NCI-H345 treated with DMSO at 0.1 percent for 48 hours (cell line): Measurements from ENCODE around the gene CPZ.
"Not testable (repeated sequence)": the region's sequence is repeated elsewhere in the genome, so short reads cannot be mapped to it uniquely, and the experiment has no call there.

Experiments
- DNase-seq: peaks from one replicate; lab custom pipeline; 2025; ENCODE audit not compliant: unreplicated experiment; lab: John Stamatoyannopoulos, UW

Gene CPZ

GRCh38 chr4:8634773-8635172 lies 42.2 kb downstream of the CPZ start:
- not testable (repeated sequence) for DNase-seq

GRCh38 chr4:8635897-8636554 lies 43.5 kb downstream of the CPZ start:
- DNase-seq: not testable (repeated sequence)

- no peak for DNase-seq
These were observed 45.0 kb downstream of the CPZ start for GRCh38 chr4:8637456-8637984.

GRCh38 chr4:8639021-8639420 lies 46.5 kb downstream of the CPZ start:
- no peak for DNase-seq

GRCh38 chr4:8639777-8640720 lies 47.5 kb downstream of the CPZ start:
- no peak for DNase-seq

GRCh38 chr4:8640816-8641215 lies 48.3 kb downstream of the CPZ start:
- DNase-seq: no peak

DNA sequence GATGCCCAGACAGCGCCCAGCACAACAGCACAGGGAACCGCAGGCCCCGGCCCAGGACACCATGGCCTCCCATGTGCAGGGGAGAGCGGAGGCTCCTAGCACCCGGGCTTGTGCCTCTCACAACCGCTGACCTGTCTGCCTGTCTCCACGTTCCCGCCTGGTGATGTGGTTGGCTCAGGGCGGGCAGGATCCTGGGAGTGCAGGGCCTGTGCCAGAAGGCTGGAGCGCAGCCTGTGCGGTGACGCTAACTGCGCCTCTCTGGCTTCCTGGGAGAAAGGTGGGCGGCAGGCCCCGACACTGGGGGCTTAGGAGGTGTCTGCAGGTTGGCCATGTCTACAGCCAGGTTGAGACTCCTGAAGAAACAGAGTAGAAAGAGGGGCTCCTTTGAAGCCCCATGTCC lies 48.7 kb downstream of the CPZ start:
- no peak for DNase-seq

- DNase-seq: no peak
These were observed 49.5 kb downstream of the CPZ start for GRCh38 chr4:8641931-8642650.

DNA sequence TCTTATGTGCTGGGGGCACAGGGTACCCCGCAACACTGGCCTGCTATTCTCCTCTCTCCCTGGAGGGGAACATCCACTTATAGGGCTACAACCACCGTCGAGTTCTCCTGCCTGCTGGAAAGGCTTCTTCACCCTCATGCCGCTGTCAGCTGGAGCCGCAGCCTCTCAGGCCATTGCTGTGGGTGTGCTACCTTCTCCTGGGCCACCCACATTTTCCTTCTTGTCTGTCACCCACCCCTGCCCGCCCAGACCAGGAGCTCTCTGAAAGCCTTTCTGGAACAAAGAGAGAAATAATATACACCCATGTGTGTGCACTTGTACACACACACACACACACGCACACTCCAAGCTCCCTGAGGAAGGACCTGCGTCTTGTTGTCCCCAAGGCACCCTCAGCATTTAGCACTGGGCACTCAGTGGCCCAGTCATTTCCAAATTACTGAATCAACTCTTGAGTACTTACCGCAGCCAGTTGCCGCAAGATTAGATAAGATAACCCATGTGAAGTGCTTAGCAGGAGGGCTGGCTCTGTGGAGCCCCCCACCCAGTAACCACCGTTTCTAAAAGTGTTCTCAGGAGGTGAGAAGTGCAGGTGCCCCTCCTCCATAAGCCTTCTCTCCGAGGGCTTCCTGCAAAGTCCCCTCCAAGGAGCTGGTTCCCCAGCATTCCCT lies 50.2 kb downstream of the CPZ start:
- no peak for DNase-seq

DNA sequence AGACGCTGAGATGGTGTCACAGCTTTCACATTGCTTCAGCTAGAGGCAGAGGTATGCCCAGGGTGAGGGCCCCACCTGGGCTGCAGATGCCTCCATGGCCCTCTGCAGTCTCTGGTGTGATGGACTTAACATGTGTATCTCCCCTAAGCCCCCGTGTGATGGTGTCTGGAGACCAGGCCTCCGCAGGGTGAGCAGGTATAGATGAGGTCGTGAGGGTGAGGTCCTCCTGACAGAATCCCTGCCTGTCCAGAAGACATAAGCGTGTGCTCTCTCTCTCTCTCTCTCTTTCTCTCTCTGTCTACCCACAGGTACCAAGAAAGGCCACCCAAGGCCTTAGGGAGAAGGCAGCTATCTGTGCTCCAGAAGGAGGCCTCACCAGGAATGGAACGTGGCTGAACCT lies 50.9 kb downstream of the CPZ start:
- DNase-seq: no peak

DNA sequence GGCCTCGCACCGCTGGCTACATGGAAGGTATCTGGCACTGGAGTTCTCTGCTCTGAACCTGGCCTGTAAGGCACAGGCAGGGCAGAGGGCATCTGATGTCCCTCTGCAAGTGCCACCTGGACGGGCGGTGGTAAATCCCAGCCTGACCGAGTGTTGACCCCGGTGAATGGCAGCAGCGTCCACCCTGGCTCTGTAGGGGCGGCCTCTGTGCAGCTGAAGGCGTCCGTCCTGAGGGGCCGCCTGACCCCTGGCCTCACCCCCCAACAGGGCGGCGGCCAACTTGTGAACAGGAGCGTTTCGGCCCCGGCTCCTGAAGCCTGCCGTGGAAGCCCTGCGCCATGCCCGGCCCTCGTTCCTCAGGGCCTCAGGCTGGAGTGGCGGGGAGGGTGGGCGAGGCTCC lies 51.4 kb downstream of the CPZ start:
- no peak for DNase-seq

GRCh38 chr4:8644461-8644891 lies 51.9 kb downstream of the CPZ start:
- no peak for DNase-seq

DNA sequence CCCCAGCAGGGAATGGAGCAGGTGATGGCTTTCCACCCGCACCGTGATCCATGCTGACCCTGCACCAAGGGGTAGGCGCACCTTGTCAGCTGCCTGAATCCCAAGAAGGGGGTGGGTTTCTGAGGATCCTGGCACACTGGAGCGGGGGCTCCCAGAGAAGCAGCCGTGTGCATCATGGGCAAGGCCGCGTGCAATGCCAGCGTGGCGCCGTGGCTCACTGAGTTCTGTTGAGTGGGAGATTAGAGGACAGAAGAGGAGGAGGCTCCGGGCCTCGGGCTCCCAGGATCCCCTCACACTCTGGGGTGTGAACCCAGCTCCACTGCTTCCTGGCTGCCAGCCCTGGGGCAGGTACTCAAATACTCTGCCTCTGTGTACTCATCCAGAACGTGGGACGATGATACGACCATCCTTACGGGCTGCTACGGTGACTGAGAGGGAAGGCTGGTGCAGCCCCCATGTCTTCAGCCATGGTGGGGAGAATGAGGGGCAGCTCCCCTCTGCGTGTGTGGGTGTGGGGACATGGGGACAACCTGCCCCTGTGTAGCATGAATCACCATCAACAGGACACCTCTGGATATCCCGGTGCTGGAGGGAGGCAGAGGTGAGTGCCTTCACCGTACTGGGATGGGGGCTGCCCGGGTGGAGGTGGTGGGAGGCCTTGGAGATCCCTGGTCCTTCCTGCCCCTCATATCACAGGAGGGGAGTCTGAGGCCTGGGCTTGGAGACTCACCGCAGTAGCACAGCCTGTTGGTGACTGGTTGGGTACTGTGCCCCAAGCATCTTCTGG lies 52.6 kb downstream of the CPZ start:
- no peak for DNase-seq

GRCh38 chr4:8645753-8646124 lies 53.2 kb downstream of the CPZ start:
- DNase-seq: no peak

GRCh38 chr4:8646296-8647093 lies 53.9 kb downstream of the CPZ start:
- no peak for DNase-seq

DNA sequence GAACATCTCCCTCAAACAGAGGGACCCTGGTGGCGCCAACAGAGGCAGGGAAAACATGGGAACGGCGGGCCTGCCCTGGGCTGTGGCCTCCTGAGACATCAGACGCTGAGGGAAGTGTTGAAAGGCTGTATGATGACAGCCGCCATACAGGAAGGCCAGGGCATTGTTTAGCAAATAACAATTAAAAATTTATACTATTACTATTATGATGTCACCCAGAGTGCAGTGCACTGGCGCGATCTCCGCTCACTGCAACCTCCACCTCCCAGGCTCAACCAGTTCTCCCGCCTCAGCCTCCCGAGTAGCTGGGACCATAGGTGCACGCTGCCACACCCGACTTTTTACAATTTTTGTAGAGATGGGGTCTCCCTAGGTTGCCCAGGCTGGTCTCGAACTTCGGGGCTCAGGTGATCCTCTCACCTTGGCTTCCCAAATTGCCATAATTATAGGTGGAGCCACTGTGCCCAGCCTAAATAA lies 54.6 kb downstream of the CPZ start:
- no peak for DNase-seq

GRCh38 chr4:8647626-8648025 lies 55.1 kb downstream of the CPZ start:
- DNase-seq: no peak

DNA sequence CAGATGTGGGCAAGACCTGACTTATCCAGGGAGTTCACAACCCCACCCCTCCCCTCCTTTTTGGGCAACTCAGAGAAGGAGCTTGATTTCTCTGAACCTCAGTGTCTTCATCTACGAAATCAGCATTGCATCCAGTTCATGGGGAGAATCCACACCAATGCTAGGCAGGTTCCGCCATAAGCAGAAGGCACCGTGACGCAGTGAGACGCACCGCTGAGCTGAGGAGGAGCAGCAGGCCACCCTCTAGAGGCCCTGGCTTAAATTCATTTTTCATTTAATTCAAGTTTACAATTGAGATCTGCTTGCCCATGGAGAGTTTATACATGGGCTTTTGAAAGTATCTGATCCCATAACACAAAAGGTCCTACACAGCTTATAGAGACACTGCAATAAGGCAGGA lies 55.7 kb downstream of the CPZ start:
- no peak for DNase-seq
